Panc1 (cell line): ENCODE data around the gene ADA.

ENCODE experiments used
- POLR2AphosphoS5 ChIP-seq: IDR thresholded peaks from 2 replicates; pipeline ENCODE4 v1.6.1; 2012; ENCODE audit warnings: mild to moderate bottlenecking, low read depth, low read length, moderate library complexity
- TF ChIP-seq, protein P1 (sequence below): fragments of 450-650 bp; IDR thresholded peaks from 2 replicates; pipeline ENCODE4 v1.5.1; 2017; ENCODE audit warnings: mild to moderate bottlenecking

- TF ChIP-seq POLR2AphosphoS5: no peak
- TF ChIP-seq, protein P1, sequence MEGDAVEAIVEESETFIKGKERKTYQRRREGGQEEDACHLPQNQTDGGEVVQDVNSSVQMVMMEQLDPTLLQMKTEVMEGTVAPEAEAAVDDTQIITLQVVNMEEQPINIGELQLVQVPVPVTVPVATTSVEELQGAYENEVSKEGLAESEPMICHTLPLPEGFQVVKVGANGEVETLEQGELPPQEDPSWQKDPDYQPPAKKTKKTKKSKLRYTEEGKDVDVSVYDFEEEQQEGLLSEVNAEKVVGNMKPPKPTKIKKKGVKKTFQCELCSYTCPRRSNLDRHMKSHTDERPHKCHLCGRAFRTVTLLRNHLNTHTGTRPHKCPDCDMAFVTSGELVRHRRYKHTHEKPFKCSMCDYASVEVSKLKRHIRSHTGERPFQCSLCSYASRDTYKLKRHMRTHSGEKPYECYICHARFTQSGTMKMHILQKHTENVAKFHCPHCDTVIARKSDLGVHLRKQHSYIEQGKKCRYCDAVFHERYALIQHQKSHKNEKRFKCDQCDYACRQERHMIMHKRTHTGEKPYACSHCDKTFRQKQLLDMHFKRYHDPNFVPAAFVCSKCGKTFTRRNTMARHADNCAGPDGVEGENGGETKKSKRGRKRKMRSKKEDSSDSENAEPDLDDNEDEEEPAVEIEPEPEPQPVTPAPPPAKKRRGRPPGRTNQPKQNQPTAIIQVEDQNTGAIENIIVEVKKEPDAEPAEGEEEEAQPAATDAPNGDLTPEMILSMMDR: no peak
These were observed 30.2 kb downstream of the ADA start for GRCh38 chr20:44621325-44621724.
